Mesodermal cell (in vitro differentiated cells): ENCODE results near the gene UBXN7.
A peak's percentile ranks its signal among the peaks of the same experiment; 100 is the strongest.
"Not testable (repeated sequence)": the region's sequence is repeated elsewhere in the genome, so short reads cannot be mapped to it uniquely, and the experiment has no call there.

Source experiments
- H3K27ac ChIP-seq: 2 replicates; pipeline ENCODE4 v1.7.0; 2013; ENCODE audit warnings: mild to moderate bottlenecking, low read depth, low read length, moderate library complexity; ENCODE audit not compliant: severe bottlenecking
- H3K36me3 ChIP-seq: 2 replicates; pipeline ENCODE4 v1.7.1; 2013; ENCODE audit warnings: mild to moderate bottlenecking, low read length, moderate library complexity; ENCODE audit not compliant: control insufficient read depth, insufficient read depth
- H3K4me1 ChIP-seq: one replicate; pipeline ENCODE4 v1.7.1; 2013; ENCODE audit warnings: mild to moderate bottlenecking, low read length; ENCODE audit not compliant: insufficient read depth, control insufficient read depth, poor library complexity, severe bottlenecking
- H3K4me3 ChIP-seq: 2 replicates; pipeline ENCODE4 v1.7.0; 2013; ENCODE audit warnings: low read length, control low read depth, mild to moderate bottlenecking; ENCODE audit not compliant: insufficient read depth, poor library complexity, severe bottlenecking; ENCODE audit errors: extremely low read depth
- H3K9me3 ChIP-seq: 2 replicates; pipeline ENCODE4 v1.7.1; 2013; ENCODE audit warnings: mild to moderate bottlenecking, low read length, moderate library complexity; ENCODE audit not compliant: control insufficient read depth
- WGBS, 2 experiments: methylation state at CpG; one replicate each; pipeline ENCODE4 v1.1.5; 2013; ENCODE audit warnings: missing lambda C conversion rate in 2 of 2; ENCODE audit not compliant: insufficient coverage in 2 of 2; 5-methylcytosine and 5-hydroxymethylcytosine counted together

UBXN7 gene

DNA sequence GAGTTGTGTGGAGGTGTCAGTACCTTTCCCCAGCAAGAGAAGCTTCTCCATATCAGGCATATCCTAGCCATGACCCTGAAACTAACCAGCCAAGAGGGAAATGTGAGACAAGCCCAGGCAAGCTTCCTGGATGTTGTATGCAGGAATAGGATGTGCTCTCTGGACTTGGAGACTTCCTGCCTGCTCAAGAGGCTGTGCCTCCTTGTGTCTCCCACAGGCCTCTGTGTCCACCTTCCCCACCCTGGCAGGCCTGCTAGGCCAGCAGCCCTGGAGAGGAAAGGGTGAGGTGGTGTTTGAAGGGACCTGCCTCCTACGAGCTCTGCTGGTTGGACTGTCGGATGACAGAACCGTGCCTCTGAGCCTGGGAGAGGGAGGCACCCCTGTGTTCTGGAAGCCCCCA lies 112.1 kb downstream of the UBXN7 start:
- WGBS, 2 experiments: 79 to 80% methylated on average over 1 to 2 of the region's 3 CpGs
- Histone ChIP-seq H3K9me3 (no peaks in the 10 kb centered on the region), H3K36me3 (peaks cover 9% of the 10 kb centered on the region), H3K4me1 (peaks cover 4% of the 10 kb centered on the region), H3K4me3 (no peak overlapping the region), H3K27ac (no peak overlapping the region)

DNA sequence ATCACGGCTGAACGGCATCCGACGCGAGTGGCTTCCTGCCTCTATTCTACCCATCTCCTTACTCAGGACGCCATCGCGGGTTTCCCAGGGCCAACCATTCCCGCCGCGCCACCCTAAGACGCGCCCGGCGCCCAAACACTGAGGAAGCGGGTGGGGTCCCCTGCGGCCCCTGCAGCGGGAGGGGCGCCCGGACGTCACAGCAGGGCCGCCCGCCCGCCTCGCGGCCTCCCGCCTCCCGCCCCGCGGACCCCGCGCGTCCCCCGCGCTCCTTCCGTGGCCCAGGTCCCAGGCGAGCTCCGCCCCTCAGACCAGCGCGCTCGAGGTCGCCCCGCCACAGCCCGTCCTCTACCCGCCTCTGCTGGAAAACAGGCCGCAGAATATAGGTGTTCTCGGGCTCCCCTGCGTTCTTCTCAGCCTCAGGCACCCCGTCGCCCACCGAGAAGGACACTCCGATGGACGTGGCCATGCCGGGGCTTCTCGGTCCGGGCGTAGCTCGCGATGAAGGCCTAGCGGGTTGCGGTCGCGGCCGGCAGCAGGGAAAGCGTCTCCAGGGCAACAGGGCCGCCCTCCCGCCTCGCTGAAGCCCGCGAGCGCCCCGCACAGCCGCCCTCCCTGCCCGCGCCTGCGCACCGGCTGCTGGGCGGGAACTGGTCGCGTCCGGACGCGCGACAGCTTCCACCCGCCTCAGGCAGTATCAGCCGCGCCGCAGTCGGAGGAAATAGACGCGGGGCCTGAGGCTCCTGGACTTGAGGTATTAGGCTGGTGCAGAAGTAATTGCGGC lies 114.3 kb downstream of the UBXN7 start, which contains the start of gene DYNLT2B:
DYNLT2B (minus strand) TSS at position 554 of the 781 bp plus-strand sequence; CDS start at position 466, 88 bp downstream.
- Histone ChIP-seq H3K27ac (peak within 1 kb of the TSS; percentile 94), H3K36me3 (peaks cover 16% of the 10 kb centered on the region), H3K4me1 (peaks cover 4% of the 10 kb centered on the region), H3K4me3 (peak within 1 kb of the TSS; percentile 70), H3K9me3 (no peaks in the 10 kb centered on the region)
- WGBS, 2 experiments: 0% methylated on average over 50 to 89 of the region's 92 CpGs

DNA sequence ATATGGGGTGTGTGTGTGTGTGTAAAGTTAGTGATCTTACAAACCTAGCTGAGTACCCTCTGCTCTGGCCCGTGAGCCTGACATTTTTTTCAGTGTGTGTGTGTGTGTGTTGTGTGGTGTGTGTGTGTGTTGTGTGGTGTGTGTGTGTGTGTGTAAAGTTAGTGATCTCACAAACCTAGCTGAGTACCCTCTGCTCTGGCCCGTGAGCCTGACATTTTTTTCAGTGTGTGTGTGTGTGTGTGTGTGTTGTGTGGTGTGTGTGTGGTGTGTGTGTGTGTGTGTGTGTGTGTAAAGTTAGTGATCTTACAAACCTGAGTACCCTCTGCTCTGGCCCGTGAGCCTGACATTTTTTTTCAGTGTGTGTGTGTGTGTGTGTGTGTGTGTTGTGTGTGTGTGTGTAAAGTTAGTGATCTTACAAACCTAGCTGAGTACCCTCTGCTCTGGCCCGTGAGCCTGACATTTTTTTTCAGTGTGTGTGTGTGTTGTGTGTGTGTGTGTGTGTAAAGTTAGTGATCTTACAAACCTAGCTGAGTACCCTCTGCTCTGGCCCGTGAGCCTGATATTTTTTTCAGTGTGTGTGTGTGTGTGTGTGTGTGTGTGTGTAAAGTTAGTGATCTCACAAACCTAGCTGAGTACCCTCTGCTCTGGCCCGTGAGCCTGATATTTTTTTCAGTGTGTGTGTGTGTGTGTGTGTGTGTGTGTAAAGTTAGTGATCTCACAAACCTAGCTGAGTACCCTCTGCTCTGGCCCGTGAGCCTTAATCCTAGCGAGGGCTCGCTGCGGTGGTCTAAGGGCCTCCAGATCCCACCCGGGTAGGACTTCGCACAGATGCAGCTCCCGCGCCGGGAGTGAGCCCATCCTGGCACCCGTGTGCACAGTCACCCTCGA lies 115.2 kb downstream of the UBXN7 start:
- WGBS, 2 experiments: 5 to 6% methylated on average over 10 to 11 of the region's 17 CpGs
- Histone ChIP-seq H3K27ac (peak overlapping the region; percentile 94), H3K4me3 (peak overlapping the region; percentile 70), H3K36me3 (peaks cover 25% of the 10 kb centered on the region)
- H3K4me1 ChIP-seq, H3K9me3 ChIP-seq: not testable (repeated sequence)

DNA sequence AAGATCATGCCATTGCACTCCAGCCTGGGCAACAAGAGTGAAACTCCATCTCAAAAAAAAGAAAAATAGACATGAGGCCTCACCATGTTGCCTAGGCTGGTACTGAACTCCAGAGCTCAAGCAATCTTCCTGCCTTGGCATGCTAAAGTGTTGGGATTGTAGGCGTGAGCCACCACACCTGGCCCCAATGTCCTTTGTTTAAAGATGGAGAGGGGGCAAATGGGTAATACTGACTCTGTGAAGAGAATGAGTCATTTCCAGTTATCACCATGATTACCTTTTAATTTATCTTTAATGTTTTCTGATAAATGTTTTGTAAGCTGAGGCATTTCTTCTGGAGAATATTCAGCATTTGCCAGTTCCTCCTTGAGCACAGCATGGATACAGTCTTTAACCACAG lies 116.4 kb downstream of the UBXN7 start:
- no peaks in the 10 kb centered on the region for H3K9me3 ChIP-seq
- no peak overlapping the region for H3K4me3 ChIP-seq
- no peak overlapping the region for H3K27ac ChIP-seq
- H3K4me1 ChIP-seq: peaks cover 4% of the 10 kb centered on the region
- H3K36me3 ChIP-seq: peaks cover 25% of the 10 kb centered on the region
- WGBS, 2 experiments: 100% methylated on average over 1 of the region's 1 CpG

DNA sequence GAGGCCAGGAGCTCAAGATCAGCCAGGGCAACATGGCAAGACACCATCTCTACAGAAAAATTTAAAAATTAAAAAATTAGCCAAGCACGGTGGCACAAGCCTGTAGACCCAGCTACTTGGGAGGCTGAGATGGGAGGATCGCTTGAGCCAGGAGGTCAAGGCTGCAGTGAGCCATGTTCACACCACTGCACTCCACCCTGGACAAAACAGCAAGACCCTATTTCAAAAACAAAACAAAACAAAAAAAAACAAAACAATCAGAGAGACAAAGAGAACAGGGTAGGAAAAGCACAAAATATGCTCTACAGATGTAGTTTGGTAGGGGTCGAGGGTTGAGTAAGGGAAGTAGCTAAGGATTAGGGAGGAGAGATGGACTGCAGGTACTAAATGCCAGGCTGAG lies 117.6 kb downstream of the UBXN7 start:
- Histone ChIP-seq H3K36me3 (peaks cover 25% of the 10 kb centered on the region), H3K4me3 (no peak overlapping the region), H3K27ac (no peak overlapping the region), H3K4me1 (no peaks in the 10 kb centered on the region), H3K9me3 (no peaks in the 10 kb centered on the region)
- WGBS, 2 experiments: 92 to 100% methylated on average over 2 to 3 of the region's 3 CpGs

DNA sequence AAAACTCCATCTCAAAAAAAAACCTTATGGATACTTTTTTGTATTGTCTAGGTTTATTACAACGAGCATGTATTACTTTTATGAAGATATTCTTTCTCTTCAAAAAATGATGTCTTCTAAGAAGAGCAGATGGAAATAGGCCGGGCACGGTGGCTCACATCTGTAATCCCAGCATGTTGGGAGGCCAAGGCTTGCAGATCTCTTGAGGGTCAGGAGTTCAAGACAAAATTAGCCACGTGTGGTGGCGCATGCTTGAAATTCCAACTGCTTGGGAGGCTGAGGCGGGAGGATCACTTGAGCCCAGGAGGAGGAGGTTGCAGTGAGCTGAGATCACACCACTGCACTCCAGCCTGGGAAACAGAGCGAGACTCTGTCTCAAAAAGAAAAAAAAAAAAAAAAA lies 118.1 kb downstream of the UBXN7 start:
- H3K4me3 ChIP-seq, H3K9me3 ChIP-seq, H3K4me1 ChIP-seq, H3K27ac ChIP-seq: not testable (repeated sequence)
- 84 to 93% methylated on average over 5 of the region's 7 CpGs for WGBS, 2 experiments
- peaks cover 25% of the 10 kb centered on the region for H3K36me3 ChIP-seq

DNA sequence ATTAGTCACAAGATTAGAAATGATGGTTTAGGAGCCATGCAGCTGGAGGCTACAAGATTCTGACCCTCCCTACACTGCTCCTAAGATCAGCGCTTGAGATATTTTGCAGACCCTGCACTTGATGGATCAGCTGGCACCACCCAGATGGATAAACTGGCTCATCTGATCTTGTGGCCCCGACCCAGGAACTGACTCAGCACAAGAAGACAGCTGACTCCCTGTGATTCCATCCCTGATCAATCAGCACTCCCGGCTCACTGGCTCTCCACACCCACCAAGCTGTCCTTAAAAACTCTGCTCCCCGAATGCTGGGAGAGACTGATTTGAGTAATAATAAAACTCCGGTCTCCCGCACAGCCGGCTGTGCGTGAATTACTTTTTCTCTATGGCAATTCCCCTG lies 129.3 kb downstream of the UBXN7 start:
- WGBS, 2 experiments: 89 to 94% methylated on average over 4 to 5 of the region's 8 CpGs
- H3K27ac ChIP-seq, H3K4me1 ChIP-seq, H3K9me3 ChIP-seq, H3K4me3 ChIP-seq: not testable (repeated sequence)
- peaks cover 39% of the 10 kb centered on the region for H3K36me3 ChIP-seq

DNA sequence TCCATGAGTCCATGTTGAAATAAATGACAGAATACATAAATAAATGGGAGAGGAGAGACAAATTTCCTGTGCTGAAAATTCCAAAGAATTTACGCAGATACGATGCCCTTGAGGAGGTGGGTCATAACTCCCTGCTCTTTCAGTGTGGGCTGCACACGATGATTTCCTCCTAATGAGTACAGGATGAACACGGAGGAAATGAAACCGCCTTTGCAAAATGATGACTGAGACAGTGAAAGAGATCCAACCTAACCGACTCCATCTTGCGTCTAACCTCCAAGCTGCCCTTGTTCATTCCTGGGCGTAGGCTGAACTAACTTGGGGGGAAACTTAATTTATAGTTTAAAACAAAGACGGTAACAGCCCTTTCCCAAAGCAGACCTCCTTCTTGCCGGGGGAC lies 129.7 kb downstream of the UBXN7 start:
- not testable (repeated sequence) for H3K4me1 ChIP-seq, H3K4me3 ChIP-seq, H3K9me3 ChIP-seq, H3K27ac ChIP-seq
- 86 to 97% methylated on average over 4 to 5 of the region's 10 CpGs for WGBS, 2 experiments
- H3K36me3 ChIP-seq: peaks cover 39% of the 10 kb centered on the region

DNA sequence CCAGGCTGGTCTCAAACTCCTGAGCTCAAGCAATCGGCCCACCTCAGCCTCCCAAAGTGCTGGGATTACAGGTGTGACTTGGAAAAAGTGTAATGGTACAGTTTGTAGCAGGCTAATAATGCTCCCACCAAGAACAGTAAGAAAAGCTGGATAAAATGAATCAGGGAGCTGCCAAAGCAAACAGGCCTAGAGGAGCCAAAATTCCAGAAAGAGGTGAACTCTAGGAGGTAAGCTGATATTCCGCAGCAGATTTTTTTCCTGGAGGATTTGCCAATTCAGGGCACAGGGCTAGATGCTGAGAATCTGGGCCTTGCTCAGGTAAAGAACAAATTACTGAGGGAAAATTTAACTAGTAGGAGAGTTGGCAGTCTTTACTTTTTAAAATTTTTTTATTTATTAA lies 133.7 kb downstream of the UBXN7 start:
- no peaks in the 10 kb centered on the region for H3K9me3 ChIP-seq
- H3K36me3 ChIP-seq: peaks cover 32% of the 10 kb centered on the region
- no peak overlapping the region for H3K27ac ChIP-seq
- no peaks in the 10 kb centered on the region for H3K4me1 ChIP-seq
- no peak overlapping the region for H3K4me3 ChIP-seq
- 80 to 86% methylated on average over 2 of the region's 2 CpGs for WGBS, 2 experiments
